Neural cell (in vitro differentiated cells): Measurements from ENCODE around the gene DYNLT4. TPM values are rescaled to one million over a fixed set of nuclear protein-coding genes. Genes with fewer than 3 reads are reported as not detected.

Source experiments
- H2AFZ ChIP-seq: fragments of 200-600, 300-800 bp; sonication (generic), shearing (Covaris generic); 2 replicates; pipeline ENCODE4 v1.6.0; 2014; ENCODE audit warnings: low read depth, mild to moderate bottlenecking, antibody characterized with exemption, low read length, moderate library complexity
- H3F3A ChIP-seq: fragments of 200-600 bp; shearing (Covaris generic); 2 replicates; pipeline ENCODE4 v1.6.1; 2016; ENCODE audit warnings: mild to moderate bottlenecking, moderate library complexity, mixed read lengths, antibody characterized with exemption, low read length; ENCODE audit not compliant: insufficient read depth, poor library complexity, severe bottlenecking
- H3K27ac ChIP-seq: fragments of 200-600, 300-800 bp; sonication (generic), shearing (Covaris generic); 2 replicates; pipeline ENCODE4 v1.5.1; 2014; ENCODE audit warnings: mild to moderate bottlenecking, low read length, moderate library complexity
- H3K27me3 ChIP-seq: fragments of 300-800, 200-600 bp; sonication (generic), shearing (Covaris generic); 2 replicates; pipeline ENCODE4 v1.6.0; 2014; ENCODE audit warnings: mild to moderate bottlenecking, low read depth, low read length, moderate library complexity; ENCODE audit not compliant: insufficient read depth
- H3K36me3 ChIP-seq: fragments of 300-800, 200-600 bp; sonication (generic), shearing (Covaris generic); 2 replicates; pipeline ENCODE4 v1.5.1; 2014; ENCODE audit warnings: mild to moderate bottlenecking, antibody characterized with exemption, low read length, moderate library complexity; ENCODE audit not compliant: insufficient read depth
- H3K4me2 ChIP-seq: fragments of 300-800, 200-600 bp; sonication (generic), shearing (Covaris generic); 2 replicates; pipeline ENCODE4 v1.6.0; 2014; ENCODE audit warnings: mild to moderate bottlenecking, low read length
- H3K4me3 ChIP-seq: fragments of 300-800, 200-600 bp; sonication (generic), shearing (Covaris generic); 2 replicates; pipeline ENCODE4 v1.5.1; 2014; ENCODE audit warnings: mild to moderate bottlenecking, low read length, moderate library complexity
- H3K79me2 ChIP-seq: fragments of 200-600 bp; shearing (Covaris generic); replicated peaks from 2 replicates; pipeline ENCODE4 v1.6.0; 2014; ENCODE audit warnings: mild to moderate bottlenecking, low read length, moderate library complexity; ENCODE audit not compliant: insufficient read depth
- H3K9ac ChIP-seq: fragments of 300-800, 200-600 bp; sonication (generic), shearing (Covaris generic); 2 replicates; pipeline ENCODE4 v1.6.1; 2016; ENCODE audit warnings: mild to moderate bottlenecking, low read length, mixed read lengths
- H3K9me2 ChIP-seq: fragments of 200-600 bp; shearing (Covaris generic); 2 replicates; pipeline ENCODE4 v1.6.1; 2016; ENCODE audit warnings: mild to moderate bottlenecking, low read length, mixed read lengths; ENCODE audit not compliant: insufficient read depth
- H3K9me3 ChIP-seq: fragments of 200-600, 300-800 bp; sonication (generic), shearing (Covaris generic); 2 replicates; pipeline ENCODE4 v1.6.1; 2016; ENCODE audit warnings: mild to moderate bottlenecking, mixed run types, low read length, moderate library complexity, mixed read lengths
- H4K20me1 ChIP-seq: fragments of 200-600 bp; shearing (Covaris generic); 2 replicates; pipeline ENCODE4 v1.6.1; 2016; ENCODE audit warnings: mild to moderate bottlenecking, mixed run types; ENCODE audit not compliant: insufficient read depth
- EP300 ChIP-seq: fragments of 450-650 bp; conservative IDR thresholded peaks from 2 replicates; pipeline ENCODE4 v1.6.1; 2014; ENCODE audit warnings: antibody characterized with exemption, mild to moderate bottlenecking, moderate library complexity; ENCODE audit not compliant: poor library complexity, severe bottlenecking
- EZH2 ChIP-seq: fragments of 200-600, 300-800 bp; shearing (Covaris generic), sonication (generic); IDR thresholded peaks from 2 replicates; pipeline ENCODE4 v1.6.1; 2014; ENCODE audit warnings: antibody characterized with exemption, low read length, borderline replicate concordance, mild to moderate bottlenecking; ENCODE audit not compliant: insufficient read depth, poor library complexity, severe bottlenecking
- MXI1 ChIP-seq: fragments of 450-650 bp; conservative IDR thresholded peaks from 2 replicates; pipeline ENCODE4 v1.6.1; 2014; ENCODE audit warnings: antibody characterized with exemption, mild to moderate bottlenecking; ENCODE audit not compliant: poor library complexity, severe bottlenecking
- POLR2AphosphoS5 ChIP-seq: IDR thresholded peaks from 2 replicates; pipeline ENCODE4 v1.6.1; 2012
- RAD21 ChIP-seq: fragments of 450-650 bp; conservative IDR thresholded peaks from 2 replicates; pipeline ENCODE4 v1.6.1; 2014; ENCODE audit warnings: antibody characterized with exemption, mild to moderate bottlenecking, moderate library complexity
- SMC3 ChIP-seq: fragments of 450-650 bp; conservative IDR thresholded peaks from 2 replicates; pipeline ENCODE4 v1.6.1; 2014; ENCODE audit warnings: antibody characterized with exemption, mild to moderate bottlenecking, moderate library complexity; ENCODE audit not compliant: poor library complexity
- TAF1 ChIP-seq: IDR thresholded peaks from 2 replicates; pipeline ENCODE4 v1.6.1; 2012; ENCODE audit warnings: low read depth
- polyA plus RNA-seq: library from polyadenylated mRNA; depleted of rRNA; stranded (reverse); fragments of >200 nt; gene quantifications from 2 replicates; pipeline ENCODE4 v1.2.3, GENCODE V29; 2014
- TF ChIP-seq, protein P1 (sequence below): IDR thresholded peaks from 2 replicates; pipeline ENCODE4 v1.6.1; 2012; ENCODE audit warnings: borderline replicate concordance
- TF ChIP-seq, protein P2 (sequence below): fragments of 450-650 bp; IDR thresholded peaks from 2 replicates; pipeline ENCODE4 v1.5.1; 2014; ENCODE audit warnings: antibody characterized with exemption, mild to moderate bottlenecking, moderate library complexity; ENCODE audit not compliant: poor library complexity, severe bottlenecking

DYNLT4 gene
- polyA plus RNA-seq, 1 donor from 2014 or later = not detected

DNA sequence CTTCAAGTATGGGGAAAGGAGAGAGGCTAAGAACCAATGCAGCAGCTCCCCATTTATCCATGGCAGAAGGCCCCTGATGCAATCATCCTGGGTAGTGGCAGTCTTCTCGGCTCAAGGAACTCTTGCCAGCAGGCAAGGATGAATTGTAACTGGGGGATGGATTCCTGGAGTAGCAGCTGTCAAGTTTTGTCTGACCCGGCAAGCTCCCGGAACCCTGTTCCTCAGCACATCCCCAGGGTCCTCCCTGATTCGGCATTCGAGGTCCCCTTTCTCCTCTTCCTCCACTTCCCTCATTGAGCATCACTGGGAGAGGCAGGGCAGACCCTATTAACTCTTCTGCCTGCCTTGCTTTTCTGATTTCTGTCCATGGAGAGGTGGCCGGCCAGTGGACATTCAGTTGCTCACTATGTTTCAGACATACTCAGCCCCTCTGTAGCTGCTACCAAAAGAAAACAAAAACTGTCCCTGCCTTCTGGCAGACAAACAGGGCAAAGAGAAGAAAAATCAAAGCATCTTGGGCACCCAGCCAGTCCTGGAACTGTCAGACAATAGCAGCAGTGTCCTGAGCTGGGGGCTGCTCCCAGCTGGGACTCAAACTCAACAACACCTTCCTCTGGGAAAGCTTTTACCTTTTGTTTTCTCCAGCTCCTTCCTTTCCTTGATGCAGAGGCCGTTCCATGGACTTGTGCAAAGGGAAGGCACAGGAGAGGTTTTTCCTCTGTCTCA is 41.5 kb upstream of the DYNLT4 start:
- Histone ChIP-seq H3K36me3 (no peaks in the 10 kb centered on the region), H3F3A (no peaks in the 10 kb centered on the region), H2AFZ (no peak overlapping the region), H3K27me3 (no peaks in the 10 kb centered on the region), H3K79me2 (no peaks in the 10 kb centered on the region), H3K27ac (no peak overlapping the region), H3K9me2 (no peaks in the 10 kb centered on the region), H3K9me3 (no peaks in the 10 kb centered on the region), H3K4me2 (no peak overlapping the region), H3K4me3 (no peak overlapping the region), H3K9ac (no peak overlapping the region), H4K20me1 (no peaks in the 10 kb centered on the region)
- TF ChIP-seq EP300 (no peak), EZH2 (no peak), MXI1 (no peak), TAF1 (no peak), POLR2AphosphoS5 (no peak), RAD21 (no peak), SMC3 (no peak)
- TF ChIP-seq, protein P1, sequence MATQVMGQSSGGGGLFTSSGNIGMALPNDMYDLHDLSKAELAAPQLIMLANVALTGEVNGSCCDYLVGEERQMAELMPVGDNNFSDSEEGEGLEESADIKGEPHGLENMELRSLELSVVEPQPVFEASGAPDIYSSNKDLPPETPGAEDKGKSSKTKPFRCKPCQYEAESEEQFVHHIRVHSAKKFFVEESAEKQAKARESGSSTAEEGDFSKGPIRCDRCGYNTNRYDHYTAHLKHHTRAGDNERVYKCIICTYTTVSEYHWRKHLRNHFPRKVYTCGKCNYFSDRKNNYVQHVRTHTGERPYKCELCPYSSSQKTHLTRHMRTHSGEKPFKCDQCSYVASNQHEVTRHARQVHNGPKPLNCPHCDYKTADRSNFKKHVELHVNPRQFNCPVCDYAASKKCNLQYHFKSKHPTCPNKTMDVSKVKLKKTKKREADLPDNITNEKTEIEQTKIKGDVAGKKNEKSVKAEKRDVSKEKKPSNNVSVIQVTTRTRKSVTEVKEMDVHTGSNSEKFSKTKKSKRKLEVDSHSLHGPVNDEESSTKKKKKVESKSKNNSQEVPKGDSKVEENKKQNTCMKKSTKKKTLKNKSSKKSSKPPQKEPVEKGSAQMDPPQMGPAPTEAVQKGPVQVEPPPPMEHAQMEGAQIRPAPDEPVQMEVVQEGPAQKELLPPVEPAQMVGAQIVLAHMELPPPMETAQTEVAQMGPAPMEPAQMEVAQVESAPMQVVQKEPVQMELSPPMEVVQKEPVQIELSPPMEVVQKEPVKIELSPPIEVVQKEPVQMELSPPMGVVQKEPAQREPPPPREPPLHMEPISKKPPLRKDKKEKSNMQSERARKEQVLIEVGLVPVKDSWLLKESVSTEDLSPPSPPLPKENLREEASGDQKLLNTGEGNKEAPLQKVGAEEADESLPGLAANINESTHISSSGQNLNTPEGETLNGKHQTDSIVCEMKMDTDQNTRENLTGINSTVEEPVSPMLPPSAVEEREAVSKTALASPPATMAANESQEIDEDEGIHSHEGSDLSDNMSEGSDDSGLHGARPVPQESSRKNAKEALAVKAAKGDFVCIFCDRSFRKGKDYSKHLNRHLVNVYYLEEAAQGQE = no peak
- TF ChIP-seq, protein P2, sequence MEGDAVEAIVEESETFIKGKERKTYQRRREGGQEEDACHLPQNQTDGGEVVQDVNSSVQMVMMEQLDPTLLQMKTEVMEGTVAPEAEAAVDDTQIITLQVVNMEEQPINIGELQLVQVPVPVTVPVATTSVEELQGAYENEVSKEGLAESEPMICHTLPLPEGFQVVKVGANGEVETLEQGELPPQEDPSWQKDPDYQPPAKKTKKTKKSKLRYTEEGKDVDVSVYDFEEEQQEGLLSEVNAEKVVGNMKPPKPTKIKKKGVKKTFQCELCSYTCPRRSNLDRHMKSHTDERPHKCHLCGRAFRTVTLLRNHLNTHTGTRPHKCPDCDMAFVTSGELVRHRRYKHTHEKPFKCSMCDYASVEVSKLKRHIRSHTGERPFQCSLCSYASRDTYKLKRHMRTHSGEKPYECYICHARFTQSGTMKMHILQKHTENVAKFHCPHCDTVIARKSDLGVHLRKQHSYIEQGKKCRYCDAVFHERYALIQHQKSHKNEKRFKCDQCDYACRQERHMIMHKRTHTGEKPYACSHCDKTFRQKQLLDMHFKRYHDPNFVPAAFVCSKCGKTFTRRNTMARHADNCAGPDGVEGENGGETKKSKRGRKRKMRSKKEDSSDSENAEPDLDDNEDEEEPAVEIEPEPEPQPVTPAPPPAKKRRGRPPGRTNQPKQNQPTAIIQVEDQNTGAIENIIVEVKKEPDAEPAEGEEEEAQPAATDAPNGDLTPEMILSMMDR = no peak

DNA sequence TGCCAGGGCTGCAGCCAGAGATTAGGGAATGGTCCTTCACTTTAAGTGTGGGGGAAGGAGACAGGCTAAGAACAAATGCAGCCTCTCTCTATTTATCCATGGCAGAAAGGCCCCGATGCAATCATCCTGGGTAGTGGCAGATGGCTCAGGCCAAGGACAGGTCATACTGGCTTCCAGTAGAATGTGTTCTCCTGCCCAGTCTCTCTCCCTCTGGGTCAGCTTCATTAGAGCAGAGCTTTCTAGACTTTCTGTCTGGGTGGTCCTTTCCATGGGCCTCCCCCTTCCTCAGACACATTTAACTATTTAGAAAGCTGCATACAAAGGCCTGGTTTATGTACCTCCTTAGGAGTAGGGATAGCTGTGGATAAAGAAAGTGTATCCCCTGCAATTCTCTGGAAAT is 40.7 kb upstream of the DYNLT4 start:
- Histone ChIP-seq H3K27me3 (no peaks in the 10 kb centered on the region), H2AFZ (no peak overlapping the region), H3K4me2 (no peak overlapping the region), H3K9ac (no peak overlapping the region), H3K9me2 (no peaks in the 10 kb centered on the region), H3K79me2 (no peaks in the 10 kb centered on the region), H3K36me3 (no peaks in the 10 kb centered on the region), H3K27ac (no peak overlapping the region), H3K9me3 (no peaks in the 10 kb centered on the region), H4K20me1 (no peaks in the 10 kb centered on the region), H3K4me3 (no peak overlapping the region), H3F3A (no peaks in the 10 kb centered on the region)
- no peak for TF ChIP-seq SMC3
